Stimulated activated CD8-positive, alpha-beta memory T cell treated with anti-CD3 and anti-CD28 coated beads, Interleukin-4, amount 100 ng/mL, for 1 hour (primary cell): ENCODE data around the gene SF3A2.
"Not testable (repeated sequence)": the region's sequence is repeated elsewhere in the genome, so short reads cannot be mapped to it uniquely, and the experiment has no call there.

Experiments used
- DNase-seq, 2 donors: peaks; one replicate each; pipeline ENCODE4 v3.0.0-alpha.2; 2020; ENCODE audit warnings: low read depth in 2 of 2, low spot score in 1 of 2

The SF3A2 gene, protein sequence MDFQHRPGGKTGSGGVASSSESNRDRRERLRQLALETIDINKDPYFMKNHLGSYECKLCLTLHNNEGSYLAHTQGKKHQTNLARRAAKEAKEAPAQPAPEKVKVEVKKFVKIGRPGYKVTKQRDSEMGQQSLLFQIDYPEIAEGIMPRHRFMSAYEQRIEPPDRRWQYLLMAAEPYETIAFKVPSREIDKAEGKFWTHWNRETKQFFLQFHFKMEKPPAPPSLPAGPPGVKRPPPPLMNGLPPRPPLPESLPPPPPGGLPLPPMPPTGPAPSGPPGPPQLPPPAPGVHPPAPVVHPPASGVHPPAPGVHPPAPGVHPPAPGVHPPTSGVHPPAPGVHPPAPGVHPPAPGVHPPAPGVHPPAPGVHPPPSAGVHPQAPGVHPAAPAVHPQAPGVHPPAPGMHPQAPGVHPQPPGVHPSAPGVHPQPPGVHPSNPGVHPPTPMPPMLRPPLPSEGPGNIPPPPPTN

GRCh38 chr19:2236314-2237050 lies at the start of gene SF3A2, which contains the start of gene PLEKHJ1:
Gene SF3A2 (plus strand): TSS chr19:2236824. CDS start chr19:2243419, 6,595 bp downstream.
Gene PLEKHJ1 (minus strand): TSS chr19:2236329. CDS start chr19:2236248, 81 bp downstream.
- peak; percentile 92 to 96 for DNase-seq

- DNase-seq = no peak
Observed at GRCh38 chr19:2187159-2187558, 49.5 kb upstream of the SF3A2 start.

- no peak for DNase-seq
Observed at GRCh38 chr19:2188708-2189385, 47.8 kb upstream of the SF3A2 start.

DNA sequence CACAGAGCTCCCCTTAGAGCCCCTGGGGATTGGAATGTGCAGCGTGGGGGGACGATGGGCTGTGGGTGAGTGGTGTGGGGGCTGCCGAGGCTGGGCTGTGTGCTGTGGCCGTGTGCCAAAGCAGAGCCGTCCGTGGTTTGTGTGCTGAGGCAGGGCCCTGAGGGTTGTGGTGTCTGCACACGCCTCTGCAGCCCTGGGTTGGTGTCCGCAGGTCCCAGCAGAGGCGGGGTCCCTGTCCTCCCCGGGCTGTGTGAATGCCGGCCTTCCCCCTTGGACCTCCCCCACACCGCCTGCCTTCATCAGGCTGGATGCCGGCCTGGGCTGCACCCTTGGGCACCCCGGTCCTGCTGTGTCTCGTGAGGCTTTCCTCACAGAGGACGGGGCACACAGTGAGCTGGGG lies 46.7 kb upstream of the SF3A2 start:
- DNase-seq = no peak

GRCh38 chr19:2190848-2191455 lies 45.7 kb upstream of the SF3A2 start:
- no peak for DNase-seq

- no peak for DNase-seq
Observed at GRCh38 chr19:2191456-2192310, 44.9 kb upstream of the SF3A2 start.

- DNase-seq = no peak
Observed at GRCh38 chr19:2192862-2193261, 43.8 kb upstream of the SF3A2 start.

DNA sequence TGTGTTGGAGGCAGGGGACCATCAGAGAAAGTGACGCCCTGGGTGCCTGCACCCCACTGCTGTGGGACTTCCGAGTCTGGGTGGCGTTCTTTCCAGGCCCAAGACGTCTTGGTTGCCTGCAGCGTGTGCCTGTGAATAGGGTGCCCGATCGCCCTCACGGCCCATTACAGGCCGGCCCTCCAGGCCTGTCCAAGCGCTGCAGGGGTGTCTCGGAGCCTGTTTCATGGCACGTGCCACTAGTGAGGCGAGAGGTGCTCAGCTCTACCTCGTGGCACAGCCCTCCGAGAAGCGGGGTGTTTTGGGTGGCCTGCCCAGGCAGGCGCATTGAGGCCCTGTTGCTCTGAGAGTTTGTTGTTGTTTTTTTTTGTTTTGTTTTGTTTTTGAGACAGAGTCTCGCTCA lies 42.8 kb upstream of the SF3A2 start:
- DNase-seq = no peak

DNA sequence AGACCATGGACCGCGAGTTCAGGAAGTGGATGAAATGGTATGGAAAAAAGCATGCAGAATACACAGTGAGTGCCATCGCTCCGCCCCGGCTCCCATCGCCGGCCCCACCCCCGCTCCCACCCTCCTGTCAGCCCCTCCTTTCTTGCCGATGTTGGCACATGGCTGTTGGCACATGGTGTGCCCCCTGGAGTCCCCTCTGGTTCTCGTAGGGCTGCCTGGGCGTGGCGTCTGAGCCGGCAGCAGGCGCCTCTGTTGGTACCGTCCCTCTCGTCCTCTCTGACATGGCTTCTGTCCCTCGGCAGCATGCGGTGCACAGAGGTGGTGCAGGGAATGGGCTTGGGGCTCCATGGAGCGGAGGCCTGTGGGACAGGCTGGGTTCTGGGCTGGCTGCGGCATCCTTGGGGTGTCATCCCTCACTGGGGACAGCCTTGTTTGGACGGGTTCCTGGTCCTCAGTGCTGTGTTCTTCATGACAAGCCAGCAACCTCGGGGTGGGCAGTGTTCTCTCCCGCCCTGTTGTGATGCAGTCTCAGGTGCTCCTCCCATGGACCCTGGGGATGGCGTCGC lies 42.0 kb upstream of the SF3A2 start:
- no peak for DNase-seq

DNA sequence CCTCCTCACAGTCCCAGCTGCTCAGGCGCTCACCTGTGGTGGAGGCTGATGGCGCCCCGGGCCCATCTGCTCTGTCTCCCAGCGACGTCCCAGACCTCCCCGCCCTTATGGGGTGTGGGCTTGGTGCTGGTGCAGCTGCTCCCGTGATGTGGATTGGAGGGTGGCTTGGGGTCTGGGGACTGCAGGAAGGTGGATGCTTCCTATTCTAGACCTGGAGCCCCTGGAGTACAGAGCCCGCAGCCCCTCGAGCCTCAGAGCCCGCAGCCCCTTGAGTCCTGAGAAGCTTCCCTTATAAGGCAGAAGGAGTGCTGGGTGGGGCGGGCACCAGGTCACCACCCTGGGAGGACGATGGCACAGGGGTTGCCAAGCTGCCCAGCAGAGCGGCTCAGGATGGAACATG lies 41.3 kb upstream of the SF3A2 start:
- DNase-seq = no peak

- DNase-seq = no peak
Observed at GRCh38 chr19:2195914-2196313, 40.7 kb upstream of the SF3A2 start.

- DNase-seq = no peak
Observed at GRCh38 chr19:2197270-2197669, 39.4 kb upstream of the SF3A2 start.

- DNase-seq = no peak
Observed at GRCh38 chr19:2198317-2198716, 38.3 kb upstream of the SF3A2 start.

- no peak for DNase-seq
Observed at GRCh38 chr19:2199215-2199614, 37.4 kb upstream of the SF3A2 start.

DNA sequence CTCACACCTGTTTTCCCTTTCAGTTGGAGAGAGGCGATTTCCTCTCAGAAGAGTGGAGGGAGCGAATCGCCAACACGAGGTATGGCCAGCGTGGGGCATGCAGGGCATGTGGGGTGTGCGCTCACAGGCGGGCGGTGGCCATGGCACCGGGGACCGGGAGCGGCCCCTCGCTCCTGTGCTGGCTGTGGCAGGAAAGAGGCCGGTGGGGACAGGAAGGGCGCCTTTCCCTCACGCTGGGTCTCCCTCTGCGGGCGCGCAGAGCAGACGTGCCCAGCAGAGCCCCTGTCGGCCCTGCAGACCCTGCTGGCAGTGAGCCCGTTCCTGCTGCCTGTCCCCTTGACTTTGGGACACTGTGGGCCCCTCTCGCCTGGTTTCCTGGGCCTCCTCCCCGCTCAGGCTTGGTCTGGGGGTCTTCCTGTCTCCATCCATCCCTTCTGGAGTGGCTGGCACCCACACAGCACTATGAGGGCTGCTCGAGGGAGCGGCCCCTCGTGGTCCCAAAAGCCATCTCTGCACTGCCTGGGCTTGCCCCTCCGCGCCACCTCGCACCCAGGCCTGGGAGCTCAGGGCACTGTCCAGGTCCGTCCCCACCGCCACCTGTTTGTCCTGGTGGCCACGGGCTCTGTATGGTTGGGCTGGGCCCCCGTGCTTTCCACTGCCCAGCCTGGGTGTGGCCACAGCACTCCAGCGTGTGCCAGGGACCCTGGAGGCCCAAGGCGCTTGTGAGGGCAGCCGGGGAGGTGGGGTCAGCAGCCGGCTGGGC lies 36.6 kb upstream of the SF3A2 start:
- DNase-seq = no peak

DNA sequence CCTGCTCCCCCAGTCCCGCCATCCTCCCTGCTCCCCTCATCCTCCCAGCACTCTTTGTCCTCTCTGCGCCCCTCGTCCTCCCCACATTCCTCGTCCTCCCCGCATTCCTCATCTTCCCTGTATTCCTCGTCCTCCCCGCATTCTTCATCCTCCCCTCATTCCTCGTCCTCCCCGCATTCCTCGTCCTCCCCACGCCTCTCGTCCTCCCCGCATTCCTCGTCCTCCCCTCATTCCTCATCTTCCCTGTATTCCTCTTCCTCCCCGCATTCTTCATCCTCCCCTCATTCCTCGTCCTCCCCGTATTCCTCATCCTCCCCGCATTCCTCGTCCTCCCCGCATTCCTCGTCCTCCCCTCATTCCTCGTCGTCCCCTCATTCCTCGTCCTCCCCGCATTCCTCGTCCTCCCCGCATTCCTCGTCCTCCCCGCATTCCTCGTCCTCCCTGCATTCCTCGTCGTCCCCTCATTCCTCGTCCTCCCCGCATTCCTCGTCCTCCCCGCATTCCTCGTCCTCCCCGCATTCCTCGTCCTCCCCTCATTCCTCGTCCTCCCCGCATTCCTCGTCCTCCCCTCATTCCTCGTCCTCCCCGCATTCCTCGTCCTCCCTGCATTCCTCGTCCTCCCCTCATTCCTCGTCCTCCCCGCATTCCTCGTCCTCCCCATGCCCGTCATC lies 35.9 kb upstream of the SF3A2 start:
- DNase-seq = not testable (repeated sequence)

- DNase-seq = no peak
Observed at GRCh38 chr19:2201473-2202148, 35.0 kb upstream of the SF3A2 start.

GRCh38 chr19:2202366-2202765 lies 34.3 kb upstream of the SF3A2 start:
- DNase-seq = no peak
